HepG2 (cell line): Measurements from ENCODE around the gene RNF208. TPM values are rescaled to one million over a fixed set of nuclear protein-coding genes. Genes with fewer than 3 reads are reported as not detected.

ENCODE experiments used
- ATAC-seq: fragments of 200-7000 bp; cut with Tn5 transposase; 3 replicates; pipeline ENCODE4 v1.9.1; 2020; ENCODE audit warnings: mild to moderate bottlenecking, moderate library complexity
- BruUV-seq: library from RNA; stranded (reverse); fragments of 400-500 nt; replicated peaks from 2 replicates; lab custom pipeline; 2021; lab: Mats Ljungman, UMichigan
- CTCF ChIA-PET: fragments of 300-600 bp; formaldehyde crosslinking; extraction: SDS; loops from one replicate; lab custom pipeline; 2021; ENCODE audit warnings: low total read pairs, inconsistent platforms, low intra/inter-chr PET ratio; lab: Yijun Ruan, JAX
- POLR2A ChIA-PET: fragments of 350-600 bp; sonication (Branson Sonifier 250); formaldehyde crosslinking; loops from one replicate; lab custom pipeline; 2020; ENCODE audit warnings: antibody characterized with exemption, inconsistent platforms; lab: Yijun Ruan, JAX
- DNase-seq: peaks from one replicate; pipeline ENCODE4 v3.0.0-alpha.2; 2015; ENCODE audit warnings: low spot score
- FAIRE-seq: peaks from 3 replicates; lab custom pipeline; 2011; peaks lifted over from hg19 to GRCh38; lab: Jason Lieb, UNC
- H2AFZ ChIP-seq: one replicate; pipeline ENCODE4 v1.6.1; 2011; ENCODE audit warnings: low read length, inconsistent platforms
- H3K27ac ChIP-seq: fragments of 300-600 bp; 3 replicates; pipeline ENCODE4 v1.8.0; 2011; ENCODE audit warnings: mixed run types, mild to moderate bottlenecking, mixed read lengths, low read length, inconsistent platforms; ENCODE audit not compliant: insufficient read depth; ENCODE audit errors: extremely low read length
- H3K27me3 ChIP-seq, 2 experiments: fragments of 200-600 bp in 1 of 2; 2 replicates in 1 of 2; 3 replicates in 1 of 2; pipeline versions ENCODE4 v1.6.0 to v1.8.0; 2011; ENCODE audit warnings: low read length in 2 of 2, mild to moderate bottlenecking in 2 of 2, moderate library complexity in 2 of 2, inconsistent platforms in 1 of 2; ENCODE audit not compliant: insufficient read depth in 2 of 2, control insufficient read depth in 1 of 2
- H3K36me3 ChIP-seq, 2 experiments: fragments of 200-600 bp in 1 of 2; replicated peaks in 1 of 2; 2 replicates in 1 of 2; 3 replicates in 1 of 2; pipeline versions ENCODE4 v1.5.1 to v1.8.0; 2011; ENCODE audit warnings: low read length in 2 of 2, inconsistent platforms in 1 of 2; ENCODE audit not compliant: insufficient read depth in 2 of 2, control insufficient read depth in 1 of 2
- H3K4me1 ChIP-seq: 2 replicates; pipeline ENCODE4 v1.5.1; 2012; ENCODE audit warnings: low read length, inconsistent platforms; ENCODE audit not compliant: insufficient read depth
- H3K4me2 ChIP-seq: 2 replicates; pipeline ENCODE4 v1.6.0; 2011; ENCODE audit warnings: low read depth, low read length, inconsistent platforms
- H3K4me3 ChIP-seq, 3 experiments: fragments of 200-600 bp in 1 of 3; sonication (generic), shearing (Covaris generic) in 1 of 3; replicated peaks in 1 of 3; 2 replicates each; pipeline ENCODE4 v1.5.1; 2011 to 2016; ENCODE audit warnings: low read length in 3 of 3, inconsistent platforms in 2 of 3, low read depth in 2 of 3, mild to moderate bottlenecking in 2 of 3, control low read depth in 1 of 3, mixed read lengths in 1 of 3; ENCODE audit not compliant: insufficient read depth in 1 of 3
- H3K79me2 ChIP-seq: one replicate; pipeline ENCODE4 v1.6.1; 2011; ENCODE audit warnings: low read length, inconsistent platforms; ENCODE audit not compliant: insufficient read depth
- H3K9ac ChIP-seq: 2 replicates; pipeline ENCODE4 v1.6.0; 2011; ENCODE audit warnings: mild to moderate bottlenecking, low read depth, low read length, inconsistent platforms; ENCODE audit not compliant: insufficient read depth
- H3K9me3 ChIP-seq: 2 replicates; pipeline ENCODE4 v1.5.1; 2012; ENCODE audit warnings: mild to moderate bottlenecking, low read length
- H4K20me1 ChIP-seq: 2 replicates; pipeline ENCODE4 v1.6.0; 2011; ENCODE audit warnings: inconsistent platforms, mild to moderate bottlenecking, low read length, moderate library complexity; ENCODE audit not compliant: insufficient read depth
- KDM3A ChIP-seq: IDR thresholded peaks from 2 replicates; pipeline ENCODE4 v1.6.1; 2018; ENCODE audit warnings: low read depth, missing compliant biosample characterization
- LRRFIP1 ChIP-seq: sonication (generic); formaldehyde crosslinking; conservative IDR thresholded peaks from 2 replicates; pipeline ENCODE4 v1.4.0; 2020; ENCODE audit warnings: missing genetic modification reagents
- NFYC ChIP-seq: IDR thresholded peaks from 2 replicates; pipeline ENCODE4 v1.6.1; 2016; ENCODE audit warnings: missing genetic modification reagents, missing compliant biosample characterization
- TBL1XR1 ChIP-seq: fragments of 150-350 bp; IDR thresholded peaks from 2 replicates; pipeline ENCODE4 v1.6.1; 2014; ENCODE audit warnings: borderline replicate concordance, low read length; ENCODE audit not compliant: partially characterized antibody
- ZNF329 ChIP-seq: sonication (generic); formaldehyde crosslinking; IDR thresholded peaks from 2 replicates; pipeline ENCODE4 v1.9.0; 2021; ENCODE audit warnings: low read depth, mild to moderate bottlenecking, missing genetic modification reagents
- ZNF564 ChIP-seq: sonication (generic); formaldehyde crosslinking; IDR thresholded peaks from 2 replicates; pipeline ENCODE4 v1.8.1; 2023; ENCODE audit warnings: mild to moderate bottlenecking, missing genetic modification reagents
- WGBS: methylation state at CpG from one replicate; pipeline ENCODE4 v1.1.6; 2017; ENCODE audit warnings: low lambda C conversion rate; 5-methylcytosine and 5-hydroxymethylcytosine counted together
- in situ Hi-C: cut with HindIII; loops from 2 replicates; pipeline ENCODE4 v1.10.0; 2017; ENCODE audit warnings: low pct_unique_long_range_greater_than_20kb; ENCODE audit not compliant: extremely low pct_ligation_motif_present
- intact Hi-C: fragments of 100-400 bp; cut with micrococcal nuclease; formaldehyde crosslinking; loops from one replicate; pipeline ENCODE4 v1.10.0; 2022; ENCODE audit not compliant: unreplicated experiment
- polyA plus RNA-seq, 8 experiments: library from polyadenylated mRNA; depleted of rRNA in 3 of 8; stranded (reverse) in 7 of 8; unstranded in 1 of 8; fragments of >200 nt; fragmentation: Illumina TruSeq in 4 of 8; extraction: Trizol in 4 of 8; gene quantifications; 2 replicates each; pipeline versions ENCODE4 v1.2.1 to v1.2.3, GENCODE V29; 2011 to 2016; ENCODE audit warnings: low read depth in 4 of 8, missing spikeins in 1 of 8, mixed read lengths in 1 of 8; ENCODE audit not compliant: insufficient read depth in 1 of 8
- total RNA-seq, 5 experiments: library from RNA; depleted of rRNA; stranded (reverse); fragments of >200 nt; fragmentation: Illumina TruSeq; extraction: Trizol; gene quantifications; 2 replicates each; pipeline ENCODE4 v1.2.3, GENCODE V29; 2016; ENCODE audit warnings: low read depth in 1 of 5

The RNF208 gene
- total and polyA plus RNA-seq, 2 of the 13 experiments (the other 11 are each of a cell fraction or from before 2014, with no cell fraction given) = 1.6 to 2.1 TPM

DNA sequence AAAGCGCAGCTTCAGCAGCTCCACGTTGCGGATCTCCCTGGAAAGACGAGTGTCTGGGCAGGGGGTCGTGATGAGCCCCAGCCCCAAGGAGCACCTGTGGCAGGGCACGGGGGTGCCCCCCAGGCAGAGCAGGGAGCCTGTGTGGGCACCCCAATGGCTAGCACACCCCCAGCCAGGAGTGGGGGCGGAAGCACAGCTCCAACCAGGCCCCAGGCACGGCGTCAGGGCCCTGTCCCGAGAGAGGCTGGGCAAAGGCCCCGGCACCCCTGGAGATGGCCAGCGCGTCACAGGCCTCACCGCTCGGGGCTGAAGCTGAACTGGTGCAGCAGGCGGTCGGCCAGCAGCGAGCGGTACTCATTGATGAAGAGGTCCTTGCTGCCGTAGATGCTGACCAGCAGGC lies 41.5 kb downstream of the RNF208 start:
- ATAC-seq = no peak
- Histone ChIP-seq H4K20me1 (no peaks in the 10 kb centered on the region), H3K27me3 (no peaks in the 10 kb centered on the region), H3K4me1 (no peaks in the 10 kb centered on the region), H2AFZ (no peak overlapping the region), H3K4me3 (no peak overlapping the region), H3K36me3 (peaks cover 24 to 30% of the 10 kb centered on the region in 2 experiments; a peak in 4 of 5 replicates), H3K27ac (no peak overlapping the region), H3K79me2 (no peaks in the 10 kb centered on the region), H3K9ac (no peak overlapping the region), H3K4me2 (no peak overlapping the region), H3K9me3 (no peaks in the 10 kb centered on the region)
- no peak for DNase-seq
- FAIRE-seq = no peak
- ChIA-PET POLR2A (no interaction called here), CTCF (no interaction called here)
- in situ Hi-C loops (no loop called here), intact Hi-C loops (no loop called here)
- TF ChIP-seq ZNF329 (CRISPR knock-in tag) = no peak
- TF ChIP-seq NFYC (CRISPR knock-in tag) = no peak
- BruUV-seq = no TSS peak
- 100% methylated on average over 8 of the region's 20 CpGs for WGBS

DNA sequence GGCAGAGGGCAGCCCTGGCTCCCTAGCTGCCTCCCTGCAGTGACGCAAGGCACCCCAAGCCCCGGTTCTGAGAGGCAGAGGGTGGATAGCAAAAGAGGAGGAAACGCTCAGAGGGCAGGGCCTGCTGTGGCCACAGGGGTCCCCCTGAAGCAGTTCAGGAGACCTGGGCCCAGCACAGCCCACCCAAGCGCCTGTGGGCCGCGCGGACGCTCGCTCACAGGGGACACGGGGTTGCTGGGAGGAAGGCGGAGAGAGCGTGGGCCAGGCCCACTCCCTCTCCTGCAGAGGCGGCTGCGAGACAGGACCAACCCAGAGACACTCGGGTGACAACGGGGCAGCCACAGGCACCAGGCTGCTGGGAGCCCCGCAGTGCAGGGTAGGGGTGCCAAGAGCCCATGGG lies 42.3 kb downstream of the RNF208 start:
- Histone ChIP-seq H2AFZ (no peak overlapping the region), H3K27ac (no peak overlapping the region)
- FAIRE-seq = no peak
- no peak for TF ChIP-seq KDM3A (CRISPR knock-in tag)
- no peak for TF ChIP-seq TBL1XR1
- no peak for TF ChIP-seq ZNF564 (CRISPR knock-in tag)
- TF ChIP-seq LRRFIP1 (CRISPR knock-in tag) = no peak
- TF ChIP-seq, all 625 proteins: peak for 0
- no peak overlapping the region for H3K9ac ChIP-seq
- H3K27me3 ChIP-seq = no peaks in the 10 kb centered on the region
- in situ Hi-C loops (no loop called here), intact Hi-C loops (loop anchor here (10.0 kb wide), 1 partner anchor 65 kb away; the partner anchor contains the start of gene DPP7)
- H3K36me3 ChIP-seq = peaks cover 23 to 29% of the 10 kb centered on the region in 2 experiments; a peak in 4 of 5 replicates
- BruUV-seq = no TSS peak
- H3K9me3 ChIP-seq = no peaks in the 10 kb centered on the region
- 98% methylated on average over 15 of the region's 17 CpGs for WGBS
- no peaks in the 10 kb centered on the region for H3K79me2 ChIP-seq
- ChIA-PET POLR2A (no interaction called here), CTCF (no interaction called here)
- H3K4me3 ChIP-seq = no peak overlapping the region
- no peaks in the 10 kb centered on the region for H3K4me1 ChIP-seq
- no peak overlapping the region for H3K4me2 ChIP-seq
- DNase-seq (no peak), ATAC-seq (no peak)
- no peaks in the 10 kb centered on the region for H4K20me1 ChIP-seq
